Osteoblast (primary cell): ENCODE results near the gene DSCAML1. TPM values are rescaled to one million over a fixed set of nuclear protein-coding genes. Genes with fewer than 3 reads are reported as not detected.

Experiments used
- DNase-seq: peaks from one replicate; pipeline ENCODE4 v3.0.0; 2011; ENCODE audit warnings: low spot score, mixed read lengths; ENCODE audit not compliant: insufficient read length; ENCODE audit errors: missing footprints
- H2AFZ ChIP-seq: 2 replicates; pipeline ENCODE4 v1.6.0; 2011; ENCODE audit warnings: mild to moderate bottlenecking, low read length
- H3K27ac ChIP-seq: 2 replicates; pipeline ENCODE4 v1.5.1; 2011; ENCODE audit warnings: mild to moderate bottlenecking, low read depth, low read length, moderate library complexity
- H3K27me3 ChIP-seq: 2 replicates; pipeline ENCODE4 v1.6.0; 2012; ENCODE audit warnings: mild to moderate bottlenecking, control low read depth, inconsistent platforms, low read length, moderate library complexity; ENCODE audit not compliant: insufficient read depth
- H3K36me3 ChIP-seq: 2 replicates; pipeline ENCODE4 v1.5.1; 2011; ENCODE audit warnings: mild to moderate bottlenecking, low read length, control low read depth, moderate library complexity; ENCODE audit not compliant: insufficient read depth
- H3K4me1 ChIP-seq: 2 replicates; pipeline ENCODE4 v1.5.1; 2011; ENCODE audit warnings: mild to moderate bottlenecking, low read length, control low read depth, moderate library complexity; ENCODE audit not compliant: insufficient read depth
- H3K4me2 ChIP-seq: 2 replicates; pipeline ENCODE4 v1.6.0; 2011; ENCODE audit warnings: mild to moderate bottlenecking, low read length; ENCODE audit not compliant: insufficient read depth
- H3K4me3 ChIP-seq: fragments of 200-600 bp; sonication (generic); 3 replicates; pipeline ENCODE4 v1.5.1; 2012; ENCODE audit warnings: mild to moderate bottlenecking, low read length, inconsistent platforms; ENCODE audit not compliant: insufficient read depth
- H3K79me2 ChIP-seq: 2 replicates; pipeline ENCODE4 v1.6.0; 2012; ENCODE audit warnings: mild to moderate bottlenecking, low read length, control low read depth, inconsistent platforms; ENCODE audit not compliant: insufficient read depth
- H3K9me3 ChIP-seq: 2 replicates; pipeline ENCODE4 v1.5.1; 2011; ENCODE audit warnings: low read depth, low read length, control low read depth
- H4K20me1 ChIP-seq: 2 replicates; pipeline ENCODE4 v1.6.0; 2012; ENCODE audit warnings: mild to moderate bottlenecking, low read length, control low read depth; ENCODE audit not compliant: insufficient read depth
- CTCF ChIP-seq: IDR thresholded peaks from 2 replicates; pipeline ENCODE4 v1.5.1; 2011; ENCODE audit warnings: mild to moderate bottlenecking, low read depth, low read length, moderate library complexity; ENCODE audit errors: extremely low read depth
- total RNA-seq: library from RNA; depleted of rRNA; stranded (reverse); fragments of >200 nt; gene quantifications from 2 replicates; pipeline ENCODE4 v1.2.3, GENCODE V29; 2012

Gene DSCAML1
- total RNA-seq, 1 donor = not detected

- Histone ChIP-seq H2AFZ (no peak overlapping the region), H3K4me1 (no peaks in the 10 kb centered on the region), H3K27me3 (no peaks in the 10 kb centered on the region), H3K79me2 (no peaks in the 10 kb centered on the region), H3K9me3 (no peaks in the 10 kb centered on the region), H3K36me3 (no peaks in the 10 kb centered on the region), H3K4me2 (no peak overlapping the region), H4K20me1 (no peaks in the 10 kb centered on the region), H3K4me3 (no peak overlapping the region), H3K27ac (no peak overlapping the region)
- peak; percentile 74 for DNase-seq
- no peak for TF ChIP-seq CTCF
Measured at GRCh38 chr11:117473481-117474091, 323.4 kb downstream of the DSCAML1 start.

GRCh38 chr11:117471776-117472175, 325.2 kb downstream of the DSCAML1 start:
- Histone ChIP-seq H4K20me1 (no peaks in the 10 kb centered on the region), H3K4me3 (no peak overlapping the region), H2AFZ (no peak overlapping the region), H3K36me3 (no peaks in the 10 kb centered on the region), H3K27ac (no peak overlapping the region), H3K4me1 (no peaks in the 10 kb centered on the region), H3K79me2 (no peaks in the 10 kb centered on the region), H3K4me2 (no peak overlapping the region), H3K27me3 (no peaks in the 10 kb centered on the region), H3K9me3 (no peaks in the 10 kb centered on the region)
- no peak for DNase-seq
- TF ChIP-seq CTCF = no peak

GRCh38 chr11:117470576-117470975, 326.4 kb downstream of the DSCAML1 start:
- no peak overlapping the region for H3K4me3 ChIP-seq
- no peak overlapping the region for H3K4me2 ChIP-seq
- no peak for TF ChIP-seq CTCF
- H3K79me2 ChIP-seq = no peaks in the 10 kb centered on the region
- peak; percentile 55 for DNase-seq
- no peaks in the 10 kb centered on the region for H3K9me3 ChIP-seq
- H3K27ac ChIP-seq = no peak overlapping the region
- no peaks in the 10 kb centered on the region for H4K20me1 ChIP-seq
- H3K27me3 ChIP-seq = no peaks in the 10 kb centered on the region
- no peaks in the 10 kb centered on the region for H3K4me1 ChIP-seq
- H2AFZ ChIP-seq = no peak overlapping the region
- no peaks in the 10 kb centered on the region for H3K36me3 ChIP-seq

GRCh38 chr11:117468888-117469287, 328.1 kb downstream of the DSCAML1 start:
- H3K4me3 ChIP-seq = no peak overlapping the region
- H3K27me3 ChIP-seq = no peaks in the 10 kb centered on the region
- H4K20me1 ChIP-seq = no peaks in the 10 kb centered on the region
- no peak overlapping the region for H2AFZ ChIP-seq
- H3K36me3 ChIP-seq = no peaks in the 10 kb centered on the region
- no peaks in the 10 kb centered on the region for H3K4me1 ChIP-seq
- no peak overlapping the region for H3K27ac ChIP-seq
- peak; percentile 61 for DNase-seq
- H3K9me3 ChIP-seq = no peaks in the 10 kb centered on the region
- no peak overlapping the region for H3K4me2 ChIP-seq
- no peaks in the 10 kb centered on the region for H3K79me2 ChIP-seq
- no peak for TF ChIP-seq CTCF
